ENCODE results near the gene AFF3. TPM values are rescaled to one million over a fixed set of nuclear protein-coding genes. Genes with fewer than 3 reads are reported as not detected.

The AFF3 gene
- total RNA-seq, 4 donors from 2014 or later = 2.1 to 7.3 (median 3.5) TPM

GRCh38 chr2:99770876-99771275 is 371.5 kb downstream of the AFF3 start:
- no peak overlapping the region for H3K4me3 ChIP-seq (ENCODE audit: low read depth, poor library complexity, severe bottlenecking)
- TF ChIP-seq, protein P1, sequence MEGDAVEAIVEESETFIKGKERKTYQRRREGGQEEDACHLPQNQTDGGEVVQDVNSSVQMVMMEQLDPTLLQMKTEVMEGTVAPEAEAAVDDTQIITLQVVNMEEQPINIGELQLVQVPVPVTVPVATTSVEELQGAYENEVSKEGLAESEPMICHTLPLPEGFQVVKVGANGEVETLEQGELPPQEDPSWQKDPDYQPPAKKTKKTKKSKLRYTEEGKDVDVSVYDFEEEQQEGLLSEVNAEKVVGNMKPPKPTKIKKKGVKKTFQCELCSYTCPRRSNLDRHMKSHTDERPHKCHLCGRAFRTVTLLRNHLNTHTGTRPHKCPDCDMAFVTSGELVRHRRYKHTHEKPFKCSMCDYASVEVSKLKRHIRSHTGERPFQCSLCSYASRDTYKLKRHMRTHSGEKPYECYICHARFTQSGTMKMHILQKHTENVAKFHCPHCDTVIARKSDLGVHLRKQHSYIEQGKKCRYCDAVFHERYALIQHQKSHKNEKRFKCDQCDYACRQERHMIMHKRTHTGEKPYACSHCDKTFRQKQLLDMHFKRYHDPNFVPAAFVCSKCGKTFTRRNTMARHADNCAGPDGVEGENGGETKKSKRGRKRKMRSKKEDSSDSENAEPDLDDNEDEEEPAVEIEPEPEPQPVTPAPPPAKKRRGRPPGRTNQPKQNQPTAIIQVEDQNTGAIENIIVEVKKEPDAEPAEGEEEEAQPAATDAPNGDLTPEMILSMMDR (IDR thresholded peaks at IDR 0.05) = no peak
- TF ChIP-seq POLR2A (IDR thresholded peaks at IDR 0.05) = no peak
- no peak for DNase-seq (ENCODE audit: low spot score in 2 of 2)
- 47 to 50% methylated on average over 2 of the region's 2 CpGs for WGBS, 2 donors
- intact Hi-C loops (cut with DNase I; ENCODE audit: low total_unique reads) = no loop called here

DNA sequence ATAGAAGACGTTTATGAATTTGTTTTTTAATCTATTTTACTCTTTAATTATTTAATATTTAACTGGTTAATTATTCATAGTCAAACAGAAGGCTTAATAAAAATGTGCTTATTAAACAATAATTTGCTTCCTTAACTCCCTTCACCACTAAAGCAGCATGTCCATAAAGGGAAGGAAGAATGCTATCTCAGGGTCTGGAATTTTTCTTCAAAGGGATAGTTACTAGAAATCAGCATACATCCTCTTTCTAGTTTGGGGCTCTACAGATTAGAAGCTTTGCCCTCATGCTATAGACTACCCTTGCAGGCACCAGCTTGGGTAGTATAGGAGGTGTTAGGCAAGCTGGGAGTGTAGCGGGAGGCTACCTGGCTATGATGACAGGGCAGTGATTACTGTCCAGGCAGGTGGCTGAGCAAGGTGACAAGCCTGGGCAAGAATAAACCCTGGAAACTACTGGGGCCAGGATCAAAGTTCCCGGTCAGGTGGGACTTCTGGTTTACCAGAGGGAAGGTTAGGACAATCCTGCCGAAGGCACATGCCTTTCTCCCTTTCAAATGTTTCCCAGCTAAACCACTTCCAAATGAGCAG is 376.6 kb downstream of the AFF3 start:
- no peak overlapping the region for H3K4me3 ChIP-seq (ENCODE audit: low read depth, poor library complexity, severe bottlenecking)
- TF ChIP-seq, protein P1 (IDR thresholded peaks at IDR 0.05) = no peak
- no peak for TF ChIP-seq POLR2A (IDR thresholded peaks at IDR 0.05)
- intact Hi-C loops (cut with DNase I; ENCODE audit: low total_unique reads) = loop anchor here (10.0 kb wide), 1 partner anchor 951 kb away; no protein-coding TSS in a partner anchor
- 64 to 67% methylated on average over 4 of the region's 4 CpGs for WGBS, 2 donors
- DNase-seq (ENCODE audit: low spot score in 2 of 2) = no peak

GRCh38 chr2:99763764-99764163 is 378.6 kb downstream of the AFF3 start:
- WGBS, 2 donors = 85 to 89% methylated on average over 6 of the region's 6 CpGs
- DNase-seq (ENCODE audit: low spot score in 2 of 2) = no peak
- intact Hi-C loops (cut with DNase I; ENCODE audit: low total_unique reads) = loop anchor here (10.0 kb wide), 1 partner anchor 949 kb away; no protein-coding TSS in a partner anchor
- TF ChIP-seq POLR2A (IDR thresholded peaks at IDR 0.05) = no peak
- TF ChIP-seq, protein P1 (IDR thresholded peaks at IDR 0.05) = no peak
- no peak overlapping the region for H3K4me3 ChIP-seq (ENCODE audit: low read depth, poor library complexity, severe bottlenecking)

GRCh38 chr2:99762714-99763113 is 379.7 kb downstream of the AFF3 start:
- 66 to 75% methylated on average over 7 of the region's 7 CpGs for WGBS, 2 donors
- no peak for TF ChIP-seq POLR2A (IDR thresholded peaks at IDR 0.05)
- TF ChIP-seq, protein P1 (IDR thresholded peaks at IDR 0.05) = no peak
- DNase-seq (ENCODE audit: low spot score in 2 of 2) = no peak
- H3K4me3 ChIP-seq (ENCODE audit: low read depth, poor library complexity, severe bottlenecking) = no peak overlapping the region
- intact Hi-C loops (cut with DNase I; ENCODE audit: low total_unique reads) = loop anchor here (10.0 kb wide), 1 partner anchor 948 kb away; no protein-coding TSS in a partner anchor

- no peak overlapping the region for H3K4me3 ChIP-seq (ENCODE audit: low read depth, poor library complexity, severe bottlenecking)
- intact Hi-C loops (cut with DNase I; ENCODE audit: low total_unique reads) = no loop called here
- no peak for TF ChIP-seq POLR2A (IDR thresholded peaks at IDR 0.05)
- TF ChIP-seq, protein P1 (IDR thresholded peaks at IDR 0.05) = no peak
- WGBS, 2 donors = 84 to 86% methylated on average over 3 of the region's 3 CpGs
- no peak for DNase-seq (ENCODE audit: low spot score in 2 of 2)
Measured at GRCh38 chr2:99757611-99758114, 384.7 kb downstream of the AFF3 start.

Measured in lower leg skin (tissue), 4 donors.